ENCODE data around the gene TSC22D1.

GRCh38 chr13:44434766-44435141 is 141.4 kb downstream of the TSC22D1 start:
- TF ChIP-seq EZH2 (IDR thresholded peaks at IDR 0.05; ENCODE audit: borderline replicate concordance) (no peak), CTCF (IDR thresholded peaks at IDR 0.05; ENCODE audit: poor library complexity) (no peak)

All from hepatocyte (in vitro differentiated cells).